ENCODE data around the gene OSBPL7. TPM values are rescaled to one million over a fixed set of nuclear protein-coding genes. Genes with fewer than 3 reads are reported as not detected.

OSBPL7 gene
- total and polyA plus RNA-seq, 2 donors (not counting 1 experiment from before 2014, with no cell fraction given) = 51.0 to 61.3 TPM

DNA sequence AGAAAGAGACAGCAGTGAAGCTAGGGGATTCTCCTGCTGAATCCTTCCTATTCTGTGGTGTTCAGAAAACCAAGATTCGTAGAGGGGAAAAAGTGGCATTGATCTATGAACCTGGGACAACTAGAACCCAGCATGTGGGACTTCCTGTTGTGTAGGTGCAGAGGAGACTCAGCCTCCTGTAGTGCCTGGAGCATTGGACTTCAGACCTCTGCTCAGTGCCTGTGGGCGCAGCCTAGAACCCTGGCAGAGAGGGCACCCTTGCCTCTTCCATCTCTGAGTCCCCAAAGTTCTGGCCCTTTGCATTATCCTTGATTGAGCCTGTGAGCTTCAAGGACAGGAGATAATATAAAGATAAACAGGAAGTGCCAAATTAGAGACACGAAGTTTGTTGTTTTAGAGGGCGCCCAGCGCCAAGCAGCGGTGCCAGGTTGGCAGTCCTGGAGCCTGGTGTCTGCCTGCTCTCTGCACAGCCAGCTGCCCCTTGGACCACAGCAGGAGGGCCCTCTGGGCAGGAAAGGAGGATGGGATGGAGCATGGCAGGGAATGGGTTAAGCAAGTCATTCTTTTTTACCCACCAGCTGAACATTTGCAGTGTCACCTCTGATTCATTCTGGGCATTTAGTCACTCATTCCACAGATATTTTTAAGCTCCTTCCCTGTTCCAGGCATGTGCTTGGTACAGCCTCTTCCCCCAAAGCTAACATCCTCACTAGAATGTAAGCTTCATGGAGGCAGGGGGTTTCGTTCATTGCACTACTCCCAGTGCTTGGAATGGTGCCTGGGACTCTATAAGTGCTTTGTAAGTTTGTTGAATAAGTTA, 41.2 kb upstream of the OSBPL7 start:
- Mint-ChIP-seq H3K9me3 (ENCODE audit: insufficient read depth) (no peaks in the 10 kb centered on the region), H3K4me1 (no peaks in the 10 kb centered on the region), H3K4me3 (no peak overlapping the region), H3K27me3 (peaks cover 44% of the 10 kb centered on the region), H3K27ac (no peak overlapping the region)
- Histone ChIP-seq H2AFZ (ENCODE audit: insufficient read depth, low read depth, low read length, poor library complexity, severe bottlenecking) (no peak overlapping the region), H3K4me3 (ENCODE audit: control extremely low read depth in 1 of 5, extremely low read depth in 1 of 5, insufficient read depth in 1 of 5, low read depth in 2 of 5, low read length in 4 of 5) (no peak overlapping the region), H3K27ac (ENCODE audit: low read length in 2 of 2) (no peak overlapping the region), H3K79me2 (ENCODE audit: control insufficient read depth, insufficient read depth, low read length) (no peaks in the 10 kb centered on the region), H3K27me3 (replicated peaks in 1 of 4; ENCODE audit: control extremely low read depth in 1 of 4, control insufficient read depth in 3 of 4, insufficient read depth in 4 of 4, low read length in 3 of 4) (peaks cover 0 to 17% (median 5%) of the 10 kb centered on the region in 4 experiments), H3K4me2 (replicated peaks; ENCODE audit: low read depth, low read length, poor library complexity, severe bottlenecking) (no peak overlapping the region), H3K36me3 (replicated peaks in 1 of 2; ENCODE audit: control extremely low read depth in 1 of 2, control insufficient read depth in 1 of 2, extremely low read depth in 1 of 2, insufficient read depth in 2 of 2, low read length in 1 of 2) (no peaks in the 10 kb centered on the region), H3K9me3 (ENCODE audit: control extremely low read depth in 1 of 3, control insufficient read depth in 2 of 3, insufficient read depth in 1 of 3, low read length in 2 of 3) (peaks cover 0 to 2% (median 0%) of the 10 kb centered on the region in 3 donors), H4K20me1 (ENCODE audit: control insufficient read depth, insufficient read depth, low read length, poor library complexity, severe bottlenecking) (no peaks in the 10 kb centered on the region), H3K9ac (ENCODE audit: low read length) (no peak overlapping the region), H3K4me1 (ENCODE audit: control insufficient read depth in 2 of 2, insufficient read depth in 2 of 2, low read length in 2 of 2) (no peaks in the 10 kb centered on the region)
- DNase-seq (no peak), ATAC-seq (ENCODE audit: low read depth) (no peak)
- ChIA-PET CTCF (interaction anchor here (0.8 kb wide), 1 partner anchor 108 kb away, joined by 3 read pairs; no protein-coding TSS in a partner anchor), POLR2A (interaction anchor here (0.8 kb wide), 1 partner anchor 731 kb away, joined by 5 read pairs; no protein-coding TSS in a partner anchor)
- intact Hi-C loops (cut with micrococcal nuclease) = no loop called here
- 82% methylated on average over 6 of the region's 7 CpGs for WGBS (ENCODE audit: insufficient coverage)
- TF ChIP-seq, protein P1, sequence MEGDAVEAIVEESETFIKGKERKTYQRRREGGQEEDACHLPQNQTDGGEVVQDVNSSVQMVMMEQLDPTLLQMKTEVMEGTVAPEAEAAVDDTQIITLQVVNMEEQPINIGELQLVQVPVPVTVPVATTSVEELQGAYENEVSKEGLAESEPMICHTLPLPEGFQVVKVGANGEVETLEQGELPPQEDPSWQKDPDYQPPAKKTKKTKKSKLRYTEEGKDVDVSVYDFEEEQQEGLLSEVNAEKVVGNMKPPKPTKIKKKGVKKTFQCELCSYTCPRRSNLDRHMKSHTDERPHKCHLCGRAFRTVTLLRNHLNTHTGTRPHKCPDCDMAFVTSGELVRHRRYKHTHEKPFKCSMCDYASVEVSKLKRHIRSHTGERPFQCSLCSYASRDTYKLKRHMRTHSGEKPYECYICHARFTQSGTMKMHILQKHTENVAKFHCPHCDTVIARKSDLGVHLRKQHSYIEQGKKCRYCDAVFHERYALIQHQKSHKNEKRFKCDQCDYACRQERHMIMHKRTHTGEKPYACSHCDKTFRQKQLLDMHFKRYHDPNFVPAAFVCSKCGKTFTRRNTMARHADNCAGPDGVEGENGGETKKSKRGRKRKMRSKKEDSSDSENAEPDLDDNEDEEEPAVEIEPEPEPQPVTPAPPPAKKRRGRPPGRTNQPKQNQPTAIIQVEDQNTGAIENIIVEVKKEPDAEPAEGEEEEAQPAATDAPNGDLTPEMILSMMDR (IDR thresholded peaks at IDR 0.05) = no peak
- TF ChIP-seq EZH2 (IDR thresholded peaks at IDR 0.05; ENCODE audit: borderline replicate concordance, insufficient read depth, low read depth, low read length, poor library complexity, severe bottlenecking) = no peak

DNA sequence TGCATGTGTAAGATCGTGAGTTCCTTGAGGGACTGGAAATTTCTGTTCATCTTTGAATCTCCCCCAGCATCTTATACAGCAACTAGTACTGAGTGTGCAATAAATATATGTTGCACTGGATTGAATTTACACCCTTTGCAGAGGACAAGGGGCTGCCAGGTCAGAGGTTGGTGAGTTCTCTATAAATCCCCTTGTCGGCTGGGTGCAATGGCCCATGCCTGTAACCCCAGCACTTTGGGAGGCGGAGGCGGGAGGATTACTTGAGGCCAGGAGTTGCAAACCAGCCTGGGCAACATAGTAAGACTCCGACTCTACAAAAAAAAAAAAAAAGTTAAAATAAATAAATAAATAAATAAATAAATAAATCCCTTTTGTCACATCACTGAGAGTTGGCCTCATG, 38.8 kb upstream of the OSBPL7 start:
- Histone ChIP-seq H3K4me2 (replicated peaks; ENCODE audit: low read depth, low read length, poor library complexity, severe bottlenecking) (no peak overlapping the region), H4K20me1 (ENCODE audit: control insufficient read depth, insufficient read depth, low read length, poor library complexity, severe bottlenecking) (no peaks in the 10 kb centered on the region), H3K4me3 (ENCODE audit: control extremely low read depth in 1 of 5, extremely low read depth in 1 of 5, insufficient read depth in 1 of 5, low read depth in 2 of 5, low read length in 4 of 5) (no peak overlapping the region), H3K79me2 (ENCODE audit: control insufficient read depth, insufficient read depth, low read length) (no peaks in the 10 kb centered on the region), H3K27ac (ENCODE audit: low read length in 2 of 2) (no peak overlapping the region), H3K9me3 (ENCODE audit: control extremely low read depth in 1 of 3, control insufficient read depth in 2 of 3, insufficient read depth in 1 of 3, low read length in 2 of 3) (peaks cover 0 to 2% (median 0%) of the 10 kb centered on the region in 3 donors), H3K4me1 (ENCODE audit: control insufficient read depth in 2 of 2, insufficient read depth in 2 of 2, low read length in 2 of 2) (no peaks in the 10 kb centered on the region), H2AFZ (ENCODE audit: insufficient read depth, low read depth, low read length, poor library complexity, severe bottlenecking) (no peak overlapping the region), H3K36me3 (replicated peaks in 1 of 2; ENCODE audit: control extremely low read depth in 1 of 2, control insufficient read depth in 1 of 2, extremely low read depth in 1 of 2, insufficient read depth in 2 of 2, low read length in 1 of 2) (no peaks in the 10 kb centered on the region), H3K9ac (ENCODE audit: low read length) (no peak overlapping the region), H3K27me3 (replicated peaks in 1 of 4; ENCODE audit: control extremely low read depth in 1 of 4, control insufficient read depth in 3 of 4, insufficient read depth in 4 of 4, low read length in 3 of 4) (peaks cover 0 to 29% (median 5%) of the 10 kb centered on the region in 4 experiments)
- Mint-ChIP-seq H3K4me3 (no peak overlapping the region), H3K4me1 (no peaks in the 10 kb centered on the region), H3K27ac (no peak overlapping the region), H3K27me3 (peaks cover 50% of the 10 kb centered on the region), H3K9me3 (ENCODE audit: insufficient read depth) (no peaks in the 10 kb centered on the region)
- intact Hi-C loops (cut with micrococcal nuclease) = no loop called here
- no peak for DNase-seq
- no peak for TF ChIP-seq EZH2 (IDR thresholded peaks at IDR 0.05; ENCODE audit: borderline replicate concordance, insufficient read depth, low read depth, low read length, poor library complexity, severe bottlenecking)
- TF ChIP-seq, protein P1 (IDR thresholded peaks at IDR 0.05) = no peak
- WGBS (ENCODE audit: insufficient coverage) = 100% methylated on average over 1 of the region's 5 CpGs
- no peak for ATAC-seq (ENCODE audit: low read depth)
- ChIA-PET POLR2A (no interaction called here), CTCF (interaction anchor here (1.1 kb wide), 1 partner anchor 89 kb away, joined by 3 read pairs; no protein-coding TSS in a partner anchor)
